ENCODE data around the gene TSC22D1. TPM values are rescaled to one million over a fixed set of nuclear protein-coding genes. Genes with fewer than 3 reads are reported as not detected.

The TSC22D1 gene
- total RNA-seq, 1 experiment from 2014 or later = 37.2 TPM

GRCh38 chr13:44575035-44575434 lies 1.1 kb downstream of the TSC22D1 start:
- H3K9me3 Mint-ChIP-seq (ENCODE audit: low read depth, unreplicated experiment) = no peaks in the 10 kb centered on the region
- BruUV-seq (replicated peaks) = no TSS peak
- H3K4me1 Mint-ChIP-seq (ENCODE audit: low read depth, unreplicated experiment) = peaks cover 27% of the 10 kb centered on the region
- no peak for DNase-seq
- no peak overlapping the region for H3K27ac Mint-ChIP-seq (ENCODE audit: unreplicated experiment)
- CTCF ChIA-PET = no interaction called here
- intact Hi-C loops (cut with micrococcal nuclease; ENCODE audit: unreplicated experiment) = loop anchor here (10.0 kb wide), 1 partner anchor 90 kb away; no protein-coding TSS in a partner anchor
- H3K36me3 Mint-ChIP-seq (ENCODE audit: insufficient read depth, unreplicated experiment) = peaks cover 32% of the 10 kb centered on the region
- peak overlapping the region; percentile 83 for H3K4me3 Mint-ChIP-seq (ENCODE audit: low read depth, unreplicated experiment)
- no peaks in the 10 kb centered on the region for H3K27me3 Mint-ChIP-seq (ENCODE audit: unreplicated experiment)
- TF ChIP-seq CTCF (IDR thresholded peaks at IDR 0.05; ENCODE audit: unreplicated experiment) = no peak

- no peak for TF ChIP-seq CTCF (IDR thresholded peaks at IDR 0.05; ENCODE audit: unreplicated experiment)
- H3K27ac Mint-ChIP-seq (ENCODE audit: unreplicated experiment) = no peak overlapping the region
- no peaks in the 10 kb centered on the region for H3K27me3 Mint-ChIP-seq (ENCODE audit: unreplicated experiment)
- peaks cover 32% of the 10 kb centered on the region for H3K36me3 Mint-ChIP-seq (ENCODE audit: insufficient read depth, unreplicated experiment)
- DNase-seq = no peak
- CTCF ChIA-PET = no interaction called here
- intact Hi-C loops (cut with micrococcal nuclease; ENCODE audit: unreplicated experiment) = loop anchor here (10.0 kb wide), 1 partner anchor 90 kb away; no protein-coding TSS in a partner anchor
- H3K9me3 Mint-ChIP-seq (ENCODE audit: low read depth, unreplicated experiment) = no peaks in the 10 kb centered on the region
- H3K4me1 Mint-ChIP-seq (ENCODE audit: low read depth, unreplicated experiment) = peaks cover 27% of the 10 kb centered on the region
- peak overlapping the region; percentile 83 for H3K4me3 Mint-ChIP-seq (ENCODE audit: low read depth, unreplicated experiment)
- TSS peak; percentile 2 for BruUV-seq (replicated peaks)
These were observed 1.7 kb downstream of the TSC22D1 start for GRCh38 chr13:44574466-44574855.

- CTCF ChIA-PET = interaction anchor here (0.6 kb wide), 1 partner anchor 40 kb away, joined by 27 read pairs; no protein-coding TSS in a partner anchor
- Mint-ChIP-seq H3K4me3 (ENCODE audit: low read depth, unreplicated experiment) (no peak overlapping the region), H3K27ac (ENCODE audit: unreplicated experiment) (no peak overlapping the region), H3K9me3 (ENCODE audit: low read depth, unreplicated experiment) (no peaks in the 10 kb centered on the region), H3K27me3 (ENCODE audit: unreplicated experiment) (no peaks in the 10 kb centered on the region), H3K36me3 (ENCODE audit: insufficient read depth, unreplicated experiment) (peaks cover 32% of the 10 kb centered on the region), H3K4me1 (ENCODE audit: low read depth, unreplicated experiment) (peaks cover 27% of the 10 kb centered on the region)
- intact Hi-C loops (cut with micrococcal nuclease; ENCODE audit: unreplicated experiment) = loop anchor here (10.0 kb wide), 1 partner anchor 89 kb away; no protein-coding TSS in a partner anchor
- BruUV-seq (replicated peaks) = no TSS peak
- DNase-seq = peak; percentile 11
- TF ChIP-seq CTCF (IDR thresholded peaks at IDR 0.05; ENCODE audit: unreplicated experiment) = no peak
These were observed 2.2 kb downstream of the TSC22D1 start for GRCh38 chr13:44573790-44574465.

GRCh38 chr13:44573071-44573470 lies 3.1 kb downstream of the TSC22D1 start:
- H3K9me3 Mint-ChIP-seq (ENCODE audit: low read depth, unreplicated experiment) = no peaks in the 10 kb centered on the region
- H3K36me3 Mint-ChIP-seq (ENCODE audit: insufficient read depth, unreplicated experiment) = peaks cover 30% of the 10 kb centered on the region
- H3K4me3 Mint-ChIP-seq (ENCODE audit: low read depth, unreplicated experiment) = no peak overlapping the region
- TF ChIP-seq CTCF (IDR thresholded peaks at IDR 0.05; ENCODE audit: unreplicated experiment) = no peak
- CTCF ChIA-PET = no interaction called here
- no peaks in the 10 kb centered on the region for H3K27me3 Mint-ChIP-seq (ENCODE audit: unreplicated experiment)
- intact Hi-C loops (cut with micrococcal nuclease; ENCODE audit: unreplicated experiment) = loop anchor here (10.0 kb wide), 1 partner anchor 88 kb away; no protein-coding TSS in a partner anchor
- H3K27ac Mint-ChIP-seq (ENCODE audit: unreplicated experiment) = no peak overlapping the region
- DNase-seq = no peak
- BruUV-seq (replicated peaks) = no TSS peak
- peaks cover 27% of the 10 kb centered on the region for H3K4me1 Mint-ChIP-seq (ENCODE audit: low read depth, unreplicated experiment)
